Hepatocyte (in vitro differentiated cells): ENCODE results near the gene FRY. TPM values are rescaled to one million over a fixed set of nuclear protein-coding genes. Genes with fewer than 3 reads are reported as not detected.

ENCODE experiments used
- DNase-seq: peaks from one replicate; pipeline ENCODE4 v3.0.0-alpha.2; 2016; ENCODE audit warnings: low spot score
- H2AFZ ChIP-seq: fragments of 200-600 bp; sonication (generic); 2 replicates; pipeline ENCODE4 v1.6.0; 2016; ENCODE audit warnings: antibody characterized with exemption, mild to moderate bottlenecking
- H3K27ac ChIP-seq: fragments of 200-600 bp; sonication (generic); 2 replicates; pipeline ENCODE4 v1.5.1; 2016; ENCODE audit warnings: mild to moderate bottlenecking
- H3K27me3 ChIP-seq: fragments of 200-600 bp; sonication (generic); 2 replicates; pipeline ENCODE4 v1.6.1; 2016
- H3K36me3 ChIP-seq: fragments of 200-600 bp; sonication (generic); replicated peaks from 2 replicates; pipeline ENCODE4 v1.5.1; 2016; ENCODE audit warnings: low read depth; ENCODE audit not compliant: insufficient read depth
- H3K4me1 ChIP-seq: fragments of 200-600 bp; sonication (generic); 2 replicates; pipeline ENCODE4 v1.5.1; 2016; ENCODE audit warnings: mild to moderate bottlenecking, moderate library complexity; ENCODE audit not compliant: insufficient read depth
- H3K4me2 ChIP-seq: fragments of 200-600 bp; sonication (generic); 2 replicates; pipeline ENCODE4 v1.6.0; 2016
- H3K4me3 ChIP-seq: fragments of 200-600 bp; sonication (generic); 2 replicates; pipeline ENCODE4 v1.5.1; 2016; ENCODE audit warnings: mild to moderate bottlenecking
- H3K79me2 ChIP-seq: fragments of 200-600 bp; sonication (generic); 2 replicates; pipeline ENCODE4 v1.6.0; 2017; ENCODE audit warnings: mild to moderate bottlenecking
- H3K9me2 ChIP-seq: fragments of 200-600 bp; sonication (generic); replicated peaks from 2 replicates; pipeline ENCODE4 v1.6.0; 2017; ENCODE audit warnings: mild to moderate bottlenecking; ENCODE audit not compliant: insufficient read depth
- H3K9me3 ChIP-seq: fragments of 200-600 bp; sonication (generic); 2 replicates; pipeline ENCODE4 v1.5.1; 2016; ENCODE audit warnings: low read depth, mild to moderate bottlenecking
- H4K20me1 ChIP-seq: fragments of 200-600 bp; sonication (generic); 2 replicates; pipeline ENCODE4 v1.6.0; 2016; ENCODE audit warnings: mild to moderate bottlenecking; ENCODE audit not compliant: insufficient read depth, poor library complexity, severe bottlenecking
- CTCF ChIP-seq: fragments of 200-600 bp; sonication (generic); IDR thresholded peaks from 2 replicates; pipeline ENCODE4 v1.5.1; 2016; ENCODE audit warnings: antibody characterized with exemption, mild to moderate bottlenecking; ENCODE audit not compliant: poor library complexity
- EZH2 ChIP-seq: fragments of 200-600 bp; sonication (generic); IDR thresholded peaks from 2 replicates; pipeline ENCODE4 v1.6.1; 2016; ENCODE audit warnings: antibody characterized with exemption, mild to moderate bottlenecking, borderline replicate concordance
- EZH2phosphoT487 ChIP-seq: fragments of 200-600 bp; sonication (generic); IDR thresholded peaks from one replicate; pipeline ENCODE4 v1.6.1; 2018; ENCODE audit warnings: antibody characterized with exemption, mild to moderate bottlenecking, low read depth, moderate library complexity; ENCODE audit not compliant: unreplicated experiment, severe bottlenecking
- WGBS: methylation state at CpG from one replicate; pipeline ENCODE4 v1.1.6; 2016; ENCODE audit warnings: low lambda C conversion rate; ENCODE audit errors: missing lambda C conversion rate; 5-methylcytosine and 5-hydroxymethylcytosine counted together
- polyA plus RNA-seq: library from polyadenylated mRNA; unstranded; fragments of >200 nt; fragmentation: Nextera tagmentation; extraction: Ambion mirVana; gene quantifications from 2 replicates; pipeline ENCODE4 v1.2.1, GENCODE V29; 2016
- total RNA-seq: library from RNA; depleted of rRNA; stranded (reverse); fragments of >200 nt; gene quantifications from 2 replicates; pipeline ENCODE4 v1.2.3, GENCODE V29; 2014

The FRY gene
- total and polyA plus RNA-seq, 2 experiments from 2014 or later, result 2.4 to 3.7 TPM

DNA sequence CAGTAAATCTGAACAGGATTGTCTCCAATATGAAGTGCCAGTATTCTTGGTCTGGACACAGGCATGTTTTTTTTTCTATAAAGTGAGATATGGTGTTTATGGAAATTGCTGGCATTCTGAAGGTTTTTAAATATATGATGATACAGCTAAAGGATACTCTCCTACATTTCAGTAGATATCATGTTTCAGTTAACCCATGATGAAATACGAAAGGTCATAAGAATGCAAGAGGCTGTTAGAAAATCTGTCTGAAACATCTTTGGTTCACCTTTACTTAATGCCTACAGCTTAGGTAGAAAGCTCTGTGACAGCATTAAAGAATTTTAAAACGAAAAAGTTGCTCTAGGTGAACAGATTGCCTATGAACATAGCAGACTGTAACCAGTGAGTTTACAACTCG, 9.1 kb downstream of the FRY start:
- H3K4me3 ChIP-seq, result no peak overlapping the region
- no peak for DNase-seq
- H3K27me3 ChIP-seq, result no peaks in the 10 kb centered on the region
- no peak for TF ChIP-seq CTCF
- no peak for TF ChIP-seq EZH2phosphoT487
- H3K27ac ChIP-seq, result no peak overlapping the region
- no peak overlapping the region for H3K4me2 ChIP-seq
- no peaks in the 10 kb centered on the region for H3K4me1 ChIP-seq
- no peaks in the 10 kb centered on the region for H3K9me2 ChIP-seq
- no peak overlapping the region for H2AFZ ChIP-seq
- no peaks in the 10 kb centered on the region for H3K9me3 ChIP-seq
- no peaks in the 10 kb centered on the region for H3K36me3 ChIP-seq
- H3K79me2 ChIP-seq, result no peaks in the 10 kb centered on the region
- no peaks in the 10 kb centered on the region for H4K20me1 ChIP-seq
- WGBS, result 65% methylated on average over 3 of the region's 3 CpGs

DNA sequence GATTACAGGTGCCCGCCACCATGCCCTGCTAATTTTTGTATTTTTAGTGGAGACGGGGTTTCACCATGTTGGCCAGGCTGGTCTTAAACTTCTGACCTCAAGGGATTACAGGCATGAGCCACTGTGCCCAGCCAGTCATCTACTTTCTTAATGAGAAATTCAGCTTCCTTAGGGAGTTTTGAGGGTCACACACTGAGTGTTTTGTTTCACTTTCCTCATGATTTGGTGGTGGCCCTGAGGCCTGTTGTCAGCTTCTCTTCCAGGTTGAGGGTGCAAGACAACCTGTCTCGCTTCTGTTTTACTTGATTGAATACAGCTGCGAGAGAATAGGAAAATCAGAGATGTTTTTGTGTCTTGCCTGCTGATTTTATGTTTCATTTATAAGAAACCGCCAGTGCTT, 9.9 kb downstream of the FRY start:
- TF ChIP-seq CTCF, result no peak
- TF ChIP-seq EZH2phosphoT487, result no peak
- H3K27me3 ChIP-seq, result no peaks in the 10 kb centered on the region
- DNase-seq, result no peak
- H3K9me2 ChIP-seq, result no peaks in the 10 kb centered on the region
- WGBS, result 94% methylated on average over 5 of the region's 5 CpGs
- no peaks in the 10 kb centered on the region for H3K36me3 ChIP-seq
- no peak overlapping the region for H2AFZ ChIP-seq
- no peaks in the 10 kb centered on the region for H3K79me2 ChIP-seq
- no peak overlapping the region for H3K4me3 ChIP-seq
- no peaks in the 10 kb centered on the region for H3K9me3 ChIP-seq
- no peaks in the 10 kb centered on the region for H4K20me1 ChIP-seq
- no peak overlapping the region for H3K27ac ChIP-seq
- no peak overlapping the region for H3K4me2 ChIP-seq
- H3K4me1 ChIP-seq, result peaks cover 4% of the 10 kb centered on the region

GRCh38 chr13:32042551-32042950, 11.0 kb downstream of the FRY start:
- TF ChIP-seq EZH2 (no peak), EZH2phosphoT487 (no peak), CTCF (no peak)
- Histone ChIP-seq H3K9me3 (no peaks in the 10 kb centered on the region), H3K4me1 (peaks cover 8% of the 10 kb centered on the region)

GRCh38 chr13:32044446-32044845, 12.9 kb downstream of the FRY start:
- Histone ChIP-seq H3K4me1 (peaks cover 8% of the 10 kb centered on the region), H3K9me3 (no peaks in the 10 kb centered on the region), H3K4me2 (no peak overlapping the region), H3K27ac (no peak overlapping the region), H3K27me3 (no peaks in the 10 kb centered on the region), H4K20me1 (no peaks in the 10 kb centered on the region), H2AFZ (no peak overlapping the region), H3K9me2 (no peaks in the 10 kb centered on the region), H3K36me3 (no peaks in the 10 kb centered on the region), H3K79me2 (no peaks in the 10 kb centered on the region), H3K4me3 (no peak overlapping the region)
- TF ChIP-seq EZH2 (no peak), EZH2phosphoT487 (no peak), CTCF (no peak)
- 89% methylated on average over 1 of the region's 1 CpG for WGBS
- DNase-seq, result no peak

More at GRCh38 chr13:32042551-32042950, 11.0 kb downstream of the FRY start:
- H3K9me2 ChIP-seq, result no peaks in the 10 kb centered on the region
- DNase-seq, result no peak
- H3K4me2 ChIP-seq, result no peak overlapping the region
- no peaks in the 10 kb centered on the region for H4K20me1 ChIP-seq
- no peak overlapping the region for H3K27ac ChIP-seq
- H3K79me2 ChIP-seq, result no peaks in the 10 kb centered on the region
- no peaks in the 10 kb centered on the region for H3K27me3 ChIP-seq
- H2AFZ ChIP-seq, result no peak overlapping the region
- H3K36me3 ChIP-seq, result no peaks in the 10 kb centered on the region
- no peak overlapping the region for H3K4me3 ChIP-seq
